Lower leg skin (tissue), 4 donors: ENCODE results near the gene SH2B3. TPM values are rescaled to one million over a fixed set of nuclear protein-coding genes. Genes with fewer than 3 reads are reported as not detected.

Experiments
- DNase-seq, 2 donors: peaks; one replicate each; pipeline ENCODE4 v3.0.0-alpha.2; 2019; ENCODE audit warnings: low spot score in 2 of 2
- H3K4me3 ChIP-seq: fragments of 200-600 bp; sonication (generic); 2 replicates; pipeline ENCODE4 v1.5.1; 2017; ENCODE audit warnings: mild to moderate bottlenecking, low read depth; ENCODE audit not compliant: poor library complexity, severe bottlenecking
- CTCF ChIP-seq, 3 donors: fragments of 450-650 bp; IDR thresholded peaks; one replicate each; pipeline ENCODE4 v1.5.1; 2016; ENCODE audit warnings: antibody characterized with exemption in 3 of 3, mild to moderate bottlenecking in 3 of 3, moderate library complexity in 2 of 3
- POLR2A ChIP-seq, 2 donors: fragments of 450-650 bp; IDR thresholded peaks; one replicate each; pipeline ENCODE4 v1.6.1; 2016 to 2017; ENCODE audit warnings: antibody characterized with exemption in 2 of 2, mild to moderate bottlenecking in 1 of 2, moderate library complexity in 1 of 2
- WGBS, 2 donors: methylation state at CpG; one replicate each; pipeline ENCODE4 v1.1.5; 2018; 5-methylcytosine and 5-hydroxymethylcytosine counted together
- intact Hi-C: fragments of 100-400 bp; cut with DNase I; formaldehyde crosslinking; loops from one replicate; pipeline ENCODE4 v1.15.0; 2023; ENCODE audit warnings: low total_unique reads
- total RNA-seq, 4 donors: library from RNA; depleted of rRNA; stranded (reverse); fragments of >200 nt; gene quantifications; one replicate each; pipeline ENCODE4 v1.1.0, GENCODE V29; 2016

The SH2B3 gene
- total RNA-seq, 4 donors from 2014 or later, result 6.5 to 16.1 (median 8.2) TPM

- 52 to 53% methylated on average over 12 to 14 of the region's 14 CpGs for WGBS, 2 donors
- no peak overlapping the region for H3K4me3 ChIP-seq
- intact Hi-C loops, result loop anchor here (5.0 kb wide), 1 partner anchor 1927 kb away; the partner anchor contains the start of gene SLC8B1
- DNase-seq, result peak in 1 of 2 donors; percentile 93
- no peak for TF ChIP-seq POLR2A (IDR thresholded peaks at IDR 0.05)
- TF ChIP-seq CTCF (IDR thresholded peaks at IDR 0.05), result no peak
These were observed 4.2 kb downstream of the SH2B3 start for GRCh38 chr12:111409780-111410430.

- H3K4me3 ChIP-seq, result no peak overlapping the region
- WGBS, 2 donors, result 48 to 61% methylated on average over 6 to 10 of the region's 12 CpGs
- intact Hi-C loops, result no loop called here
- no peak for DNase-seq
- no peak for TF ChIP-seq CTCF (IDR thresholded peaks at IDR 0.05)
- TF ChIP-seq POLR2A (IDR thresholded peaks at IDR 0.05), result no peak
These were observed 4.9 kb downstream of the SH2B3 start for GRCh38 chr12:111410431-111411184.

- intact Hi-C loops, result no loop called here
- TF ChIP-seq CTCF (IDR thresholded peaks at IDR 0.05) (no peak), POLR2A (IDR thresholded peaks at IDR 0.05) (no peak)
- no peak for DNase-seq
- WGBS, 2 donors, result 70 to 83% methylated on average over 8 of the region's 8 CpGs
- H3K4me3 ChIP-seq, result no peak overlapping the region
These were observed 5.6 kb downstream of the SH2B3 start for GRCh38 chr12:111411185-111411764.

- no peak overlapping the region for H3K4me3 ChIP-seq
- 52 to 65% methylated on average over 14 to 15 of the region's 15 CpGs for WGBS, 2 donors
- TF ChIP-seq POLR2A (IDR thresholded peaks at IDR 0.05) (no peak), CTCF (IDR thresholded peaks at IDR 0.05) (no peak)
- intact Hi-C loops, result no loop called here
- DNase-seq, result no peak
These were observed 6.5 kb downstream of the SH2B3 start for GRCh38 chr12:111412007-111412829.

- no peak for TF ChIP-seq CTCF (IDR thresholded peaks at IDR 0.05)
- no peak for TF ChIP-seq POLR2A (IDR thresholded peaks at IDR 0.05)
- no peak overlapping the region for H3K4me3 ChIP-seq
- intact Hi-C loops, result no loop called here
- WGBS, 2 donors, result 59 to 69% methylated on average over 6 of the region's 6 CpGs
- no peak for DNase-seq
These were observed 7.2 kb downstream of the SH2B3 start for GRCh38 chr12:111412830-111413441.
